NOMO-1 treated with dmso at 0.1 percent for 144 hours (cell line): ENCODE measurements around the gene ZFPL1.

ENCODE experiments used
- DNase-seq: peaks from one replicate; lab custom pipeline; 2025; ENCODE audit not compliant: unreplicated experiment; lab: John Stamatoyannopoulos, UW

ZFPL1 gene

GRCh38 chr11:65059959-65060824 is 23.8 kb upstream of the ZFPL1 start:
- no peak for DNase-seq

- peak; percentile 43 for DNase-seq
These were observed 23.1 kb upstream of the ZFPL1 start for GRCh38 chr11:65060913-65061408.

GRCh38 chr11:65063532-65063931 is 20.5 kb upstream of the ZFPL1 start:
- DNase-seq, result no peak

- DNase-seq, result no peak
These were observed 19.2 kb upstream of the ZFPL1 start for GRCh38 chr11:65064847-65065240.

- no peak for DNase-seq
These were observed 18.2 kb upstream of the ZFPL1 start for GRCh38 chr11:65065851-65066250.

- no peak for DNase-seq
These were observed 17.7 kb upstream of the ZFPL1 start for GRCh38 chr11:65066315-65066714.

GRCh38 chr11:65066805-65067291 is 17.2 kb upstream of the ZFPL1 start:
- DNase-seq, result no peak

GRCh38 chr11:65067446-65067845 is 16.6 kb upstream of the ZFPL1 start:
- DNase-seq, result no peak

GRCh38 chr11:65069217-65069616 is 14.8 kb upstream of the ZFPL1 start:
- no peak for DNase-seq

- DNase-seq, result no peak
These were observed 12.0 kb upstream of the ZFPL1 start for GRCh38 chr11:65071907-65072630.

- no peak for DNase-seq
These were observed 11.4 kb upstream of the ZFPL1 start for GRCh38 chr11:65072631-65072966.

GRCh38 chr11:65077451-65077850 is 6.6 kb upstream of the ZFPL1 start:
- no peak for DNase-seq

GRCh38 chr11:65078151-65078550 is 5.9 kb upstream of the ZFPL1 start:
- no peak for DNase-seq

- DNase-seq, result no peak
These were observed 5.2 kb upstream of the ZFPL1 start for GRCh38 chr11:65078786-65079342.

- no peak for DNase-seq
These were observed 738 bp upstream of the ZFPL1 start for GRCh38 chr11:65083134-65083833.

GRCh38 chr11:65084598-65085375 is 765 bp downstream of the ZFPL1 start:
- no peak for DNase-seq

- no peak for DNase-seq
These were observed 1.4 kb downstream of the ZFPL1 start for GRCh38 chr11:65085446-65085845.

- no peak for DNase-seq
These were observed 2.8 kb downstream of the ZFPL1 start for GRCh38 chr11:65086809-65087208.

- DNase-seq, result no peak
These were observed 3.2 kb downstream of the ZFPL1 start for GRCh38 chr11:65087216-65087615.

GRCh38 chr11:65087827-65088226 is 3.8 kb downstream of the ZFPL1 start:
- no peak for DNase-seq
